Muscle of arm (tissue), 12 donors: Measurements from ENCODE around the gene PDE3B. TPM values are rescaled to one million over a fixed set of nuclear protein-coding genes. Genes with fewer than 3 reads are reported as not detected.
"Not testable (repeated sequence)": the region's sequence is repeated elsewhere in the genome, so short reads cannot be mapped to it uniquely, and the experiment has no call there.

Experiments
- DNase-seq: peaks from one replicate; pipeline ENCODE4 v3.0.0-alpha.2; 2013
- polyA plus RNA-seq, 12 donors: library from polyadenylated mRNA; unstranded; fragments of 120-200 nt; gene quantifications; one replicate each; pipeline ENCODE4 v1.2.1, GENCODE V29; 2013; ENCODE audit not compliant: insufficient read length in 12 of 12

The PDE3B gene
- polyA plus RNA-seq, 12 donors, result 1.3 to 5.6 (median 2.1) TPM; not detected in 1

DNA sequence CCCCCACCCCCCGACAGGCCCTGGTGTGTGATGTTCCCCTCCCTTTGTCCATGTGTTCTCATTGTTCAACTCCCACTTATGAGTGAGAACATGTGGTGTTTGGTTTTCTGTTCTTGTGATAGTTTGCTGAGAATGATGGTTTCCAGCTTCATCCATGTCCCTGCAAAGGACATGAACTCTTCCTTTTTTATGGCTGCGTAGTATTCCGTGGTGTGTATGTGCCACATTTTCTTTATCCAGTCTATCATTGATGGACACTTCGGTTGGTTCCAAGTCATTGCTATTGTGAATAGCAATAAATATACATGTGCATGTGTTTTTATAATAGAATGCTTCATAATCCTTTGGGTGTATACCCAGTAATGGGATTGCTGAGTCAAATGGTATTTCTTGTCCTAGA lies 152.4 kb downstream of the PDE3B start:
- not testable (repeated sequence) for DNase-seq

DNA sequence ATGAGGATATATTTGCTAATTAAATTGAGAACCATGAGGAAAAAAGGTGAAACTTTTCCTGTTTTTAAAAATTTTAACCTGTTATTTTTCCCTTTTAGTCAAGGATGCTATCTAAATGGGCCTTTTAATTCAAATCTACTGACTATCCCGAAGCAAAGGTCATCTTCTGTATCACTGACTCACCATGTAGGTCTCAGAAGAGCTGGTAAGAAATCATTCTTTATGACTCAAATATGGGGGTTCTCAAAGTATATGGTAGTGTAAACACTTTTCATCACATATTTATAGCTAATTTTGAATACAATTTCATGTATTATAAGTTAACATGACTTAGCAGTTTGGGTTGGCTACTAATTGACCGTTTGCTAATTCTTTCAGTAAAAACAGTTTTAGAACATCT lies 160.2 kb downstream of the PDE3B start:
- no peak for DNase-seq

DNA sequence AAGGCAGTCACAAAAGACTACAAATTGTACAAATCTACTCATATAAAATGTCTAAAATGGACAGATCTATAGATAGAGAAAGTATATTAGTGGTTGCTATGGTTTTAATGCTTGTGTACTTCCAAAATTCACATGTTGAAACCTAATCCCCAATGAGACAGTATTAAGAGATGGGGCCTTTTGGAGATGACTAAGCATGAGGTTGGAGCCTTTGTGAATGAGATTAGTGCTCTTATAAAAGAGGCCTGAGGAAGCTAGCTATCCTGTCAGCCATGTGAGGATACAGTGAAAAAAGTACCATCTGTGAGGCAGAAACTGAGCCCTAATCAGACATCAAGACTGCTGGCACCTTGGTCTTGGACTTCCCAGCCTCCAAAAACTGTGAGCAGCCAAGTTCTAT lies 165.9 kb downstream of the PDE3B start:
- DNase-seq, result no peak

DNA sequence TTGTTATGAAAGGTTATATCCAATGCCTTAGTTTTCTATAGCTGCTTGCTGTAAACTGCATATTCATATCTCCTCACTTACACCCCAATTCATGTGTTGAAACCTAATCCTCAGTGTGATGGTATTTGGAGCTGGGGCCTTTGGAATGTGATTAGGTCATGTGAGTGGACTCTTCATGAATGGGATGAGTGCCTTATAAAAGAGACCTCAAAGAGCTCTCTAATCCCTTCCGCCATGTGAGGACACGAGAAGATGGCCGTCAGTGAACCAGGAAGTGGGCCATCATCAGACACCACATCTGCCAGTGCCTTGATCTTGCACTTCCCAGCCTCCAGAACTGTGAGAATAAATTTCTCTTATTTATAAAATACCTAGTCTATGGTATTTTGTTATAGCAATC lies 169.2 kb downstream of the PDE3B start:
- no peak for DNase-seq

DNA sequence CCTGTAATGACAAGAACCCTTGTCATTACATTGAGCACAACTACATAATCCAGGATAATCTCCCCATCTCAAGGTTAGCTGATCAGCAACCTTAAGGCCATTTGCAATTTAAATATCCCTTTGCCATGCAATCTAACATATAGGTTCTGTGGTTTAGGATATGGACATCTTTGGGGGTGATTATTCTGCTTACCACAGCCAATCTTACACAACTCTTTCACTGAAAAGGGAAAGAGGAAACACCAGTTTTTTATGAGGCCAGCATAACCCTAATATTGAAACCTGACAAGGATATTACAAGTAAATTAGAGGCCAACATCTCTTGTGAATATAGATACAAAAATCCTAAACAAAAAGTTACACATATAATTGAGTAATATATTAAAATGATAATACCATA lies 169.9 kb downstream of the PDE3B start:
- DNase-seq, result no peak

DNA sequence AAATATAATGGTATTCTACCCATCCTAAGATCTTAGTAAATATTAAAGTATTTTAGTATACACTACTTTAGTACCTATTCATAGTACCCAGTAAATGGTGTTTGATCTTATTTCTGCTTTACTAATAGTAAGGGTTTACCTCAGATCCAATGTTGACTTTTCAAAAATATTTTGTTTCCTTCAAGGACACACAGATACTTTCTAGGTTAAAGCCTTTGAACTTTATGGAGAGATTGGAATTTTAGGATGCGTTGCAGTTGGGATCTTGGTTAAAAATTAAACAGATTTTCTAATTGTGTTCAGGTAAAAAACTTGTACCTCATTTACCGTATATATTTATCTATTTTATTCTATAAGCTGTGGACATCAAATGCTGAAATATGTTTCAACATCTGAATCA lies 175.2 kb downstream of the PDE3B start:
- no peak for DNase-seq

DNA sequence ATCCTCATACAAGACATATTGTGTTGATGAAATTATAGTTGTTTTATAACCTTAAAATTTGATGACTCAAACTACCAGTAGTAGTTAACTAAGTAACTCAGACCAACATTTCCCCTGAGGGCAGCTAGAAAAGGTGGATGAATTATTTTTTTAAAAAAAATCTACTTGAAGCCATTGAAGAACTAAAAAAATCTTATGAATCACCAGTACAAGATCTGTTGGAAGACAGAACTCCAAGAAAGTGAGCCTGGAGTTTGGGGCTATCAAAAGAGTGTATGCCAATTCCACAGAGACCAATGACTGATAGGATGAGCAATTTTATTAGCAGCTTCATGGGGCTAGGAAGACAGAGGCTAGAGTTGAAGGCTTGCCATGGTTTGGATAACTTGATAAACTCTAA lies 176.0 kb downstream of the PDE3B start:
- no peak for DNase-seq

DNA sequence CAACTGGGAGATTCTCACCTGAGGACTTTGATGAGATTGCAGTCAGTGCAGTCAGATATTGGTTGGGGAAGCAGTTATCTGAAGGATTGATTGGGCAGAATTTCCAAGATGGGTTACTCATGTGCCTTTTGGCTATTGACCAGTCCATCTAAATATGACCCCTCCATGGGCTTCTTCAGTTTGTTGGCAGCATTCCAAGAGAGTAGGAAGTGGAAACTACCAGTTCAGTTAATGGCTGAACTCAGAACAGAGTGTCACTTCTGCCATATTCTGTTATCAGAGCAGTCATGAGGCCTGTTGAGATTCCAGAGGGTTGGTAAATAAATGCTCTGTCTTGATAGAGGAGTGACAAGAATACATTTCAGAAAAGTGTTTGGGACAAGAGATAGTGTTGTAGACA lies 177.4 kb downstream of the PDE3B start:
- no peak for DNase-seq

DNA sequence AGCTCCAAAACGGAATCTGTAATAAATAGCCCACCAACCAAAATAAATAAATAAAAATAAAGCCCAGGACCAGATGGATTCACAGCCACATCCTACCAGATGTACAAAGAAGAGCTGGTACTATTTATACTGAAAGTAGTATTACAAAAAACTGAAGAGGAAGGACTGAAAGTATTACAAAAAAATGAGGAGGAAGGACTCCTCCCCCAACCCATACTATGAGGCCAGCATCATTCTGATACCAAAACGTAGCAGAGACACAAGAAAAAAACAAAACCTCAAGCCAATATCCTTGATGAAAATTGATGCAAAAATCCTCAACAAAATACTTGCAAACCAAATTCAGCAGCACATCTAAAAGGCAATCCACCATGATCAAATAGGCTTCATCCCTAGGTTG lies 183.0 kb downstream of the PDE3B start:
- no peak for DNase-seq

DNA sequence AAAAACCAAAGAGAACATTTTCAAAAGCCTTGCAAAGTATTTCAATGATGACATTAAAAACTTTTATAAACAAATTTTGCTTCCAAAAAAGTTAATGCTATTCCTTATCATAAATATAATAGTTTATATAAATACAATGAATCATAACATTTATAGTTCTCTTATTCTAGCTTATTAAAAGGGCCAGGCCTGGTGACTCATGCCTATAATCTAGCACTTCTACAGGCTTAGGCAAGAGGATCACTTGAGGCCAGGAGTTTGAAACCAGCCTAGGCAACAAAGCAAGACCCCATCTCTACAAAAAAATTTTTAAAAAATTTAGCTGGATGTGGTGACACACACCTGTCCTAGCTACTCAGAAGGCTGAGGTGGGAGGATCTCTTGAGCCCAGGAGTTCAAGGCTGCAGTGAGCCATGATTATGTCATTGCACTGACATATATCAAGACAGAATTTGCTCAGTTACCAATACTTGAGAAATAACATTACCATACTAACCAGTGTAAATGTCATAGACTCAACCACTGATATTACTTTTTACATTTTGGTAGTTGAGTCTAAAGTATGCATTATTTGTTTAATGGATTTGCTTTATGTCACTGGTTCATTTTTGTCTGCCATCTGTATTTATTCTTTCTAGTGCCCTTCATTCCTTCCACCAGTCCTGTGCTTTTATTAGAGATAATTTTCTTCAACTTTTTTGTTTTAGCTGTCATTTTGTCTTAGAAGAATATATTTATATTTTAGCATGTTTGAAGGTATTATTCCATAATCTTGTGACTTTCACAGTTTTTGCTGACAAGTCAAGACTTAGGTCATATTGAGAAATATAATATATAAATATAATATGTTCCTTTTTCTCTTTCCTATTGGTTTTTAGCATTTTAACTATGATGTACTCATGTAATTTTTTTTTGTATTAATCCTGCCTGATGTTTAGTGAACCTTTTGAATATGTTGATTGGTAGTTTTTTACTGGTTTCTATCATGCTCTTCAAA lies 192.2 kb downstream of the PDE3B start:
- no peak for DNase-seq

DNA sequence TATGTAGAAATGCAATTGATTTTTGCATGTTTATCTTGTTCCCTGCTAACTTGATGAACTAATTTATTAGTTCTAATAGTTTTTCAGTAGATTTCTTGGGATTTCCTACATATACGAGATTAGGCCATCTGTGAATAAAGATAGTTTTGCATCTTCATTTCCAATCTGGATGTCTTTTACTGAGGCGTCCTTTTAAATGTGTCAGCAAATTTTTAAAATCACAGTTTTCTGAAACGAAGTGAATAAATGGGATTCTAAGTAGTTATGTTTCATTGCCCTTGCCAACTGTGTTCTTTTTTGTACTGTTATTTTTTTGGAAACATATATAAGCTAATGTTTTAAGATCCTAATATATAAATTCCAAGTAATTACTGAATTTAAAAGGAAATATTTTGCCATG lies 198.4 kb downstream of the PDE3B start:
- no peak for DNase-seq

DNA sequence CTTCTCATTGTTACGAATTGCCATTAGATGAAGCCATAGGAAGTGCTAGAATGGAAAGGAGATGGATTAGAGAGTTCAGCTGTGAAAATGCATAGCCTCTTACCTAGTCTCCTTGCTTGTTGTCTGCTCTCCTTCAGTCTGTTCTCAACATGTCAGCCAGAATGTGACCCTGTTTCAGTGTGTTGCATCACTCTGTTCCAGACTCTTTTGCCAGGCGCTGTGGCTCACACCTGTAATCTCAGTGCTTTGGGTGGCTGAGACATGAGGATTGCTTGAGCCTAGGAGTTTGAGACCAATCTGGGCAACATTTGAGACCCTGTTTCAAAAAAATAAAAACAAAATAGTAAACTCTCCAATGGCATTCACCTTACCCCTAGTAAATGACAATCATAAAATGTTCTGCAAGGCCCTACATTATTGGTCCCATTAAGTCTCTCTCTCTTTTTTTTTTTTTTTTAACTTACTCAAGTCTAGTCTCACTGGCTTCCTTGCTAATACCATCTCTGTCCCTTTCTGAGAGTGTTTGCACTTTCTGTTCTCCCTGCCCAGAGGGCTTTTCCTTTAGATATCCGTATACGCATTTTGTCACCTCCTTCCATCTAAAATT lies 209.1 kb downstream of the PDE3B start:
- no peak for DNase-seq

DNA sequence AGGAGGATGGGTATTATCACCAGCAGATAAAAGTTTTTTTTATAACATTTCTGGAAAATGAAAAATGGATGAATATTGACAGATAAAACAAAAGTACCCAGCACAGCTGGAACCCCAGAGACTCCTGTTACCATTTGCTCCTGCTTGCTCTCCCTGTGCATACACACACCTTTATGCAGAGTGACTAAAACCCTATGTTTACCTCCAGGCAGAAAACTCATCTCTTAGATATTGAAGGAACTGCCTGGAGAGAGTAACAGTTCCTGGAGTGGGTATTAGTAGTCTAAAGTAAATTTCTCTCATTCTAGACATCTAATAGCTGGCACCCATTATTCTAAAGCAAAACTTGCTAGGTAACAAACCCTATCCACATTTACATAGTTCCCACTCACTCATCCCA lies 210.5 kb downstream of the PDE3B start:
- no peak for DNase-seq

DNA sequence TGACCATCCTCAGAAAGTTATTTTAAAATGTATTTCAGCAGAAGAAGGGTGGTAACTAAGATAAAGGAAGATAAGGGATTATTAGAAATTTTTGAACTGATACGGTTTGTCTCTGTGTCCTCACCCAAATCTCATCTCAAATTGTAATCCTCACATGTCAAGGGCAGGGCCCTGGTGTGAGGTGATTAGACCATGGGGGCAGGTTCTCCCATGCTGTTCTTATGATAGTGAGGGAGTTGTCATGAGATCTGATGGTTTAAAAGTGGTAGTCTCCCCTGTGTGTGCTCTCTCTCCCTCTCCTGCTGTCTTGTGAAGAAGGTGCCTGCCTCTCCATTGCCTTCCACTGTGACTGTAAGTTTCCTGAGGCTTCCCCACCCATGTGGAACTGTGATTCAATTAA lies 212.3 kb downstream of the PDE3B start:
- no peak for DNase-seq

DNA sequence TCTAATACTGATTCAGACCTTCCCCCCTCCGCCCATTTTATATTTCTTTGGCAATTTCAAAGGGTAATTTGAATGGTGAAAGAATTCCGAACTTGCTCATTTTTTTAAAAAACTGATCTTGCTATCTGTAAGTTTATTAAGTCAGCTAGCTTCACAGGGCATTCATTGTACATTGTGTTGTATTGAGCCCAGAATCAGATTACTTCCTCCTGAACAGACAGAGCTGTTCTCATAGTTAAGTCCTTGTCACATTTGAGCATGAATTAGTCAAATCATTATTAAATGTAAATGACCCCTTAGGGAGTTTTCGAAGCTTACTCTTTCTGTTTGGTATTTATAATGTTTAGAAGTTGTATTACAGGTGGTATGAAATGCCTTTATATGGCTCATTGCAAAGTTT lies 214.0 kb downstream of the PDE3B start:
- DNase-seq, result no peak

DNA sequence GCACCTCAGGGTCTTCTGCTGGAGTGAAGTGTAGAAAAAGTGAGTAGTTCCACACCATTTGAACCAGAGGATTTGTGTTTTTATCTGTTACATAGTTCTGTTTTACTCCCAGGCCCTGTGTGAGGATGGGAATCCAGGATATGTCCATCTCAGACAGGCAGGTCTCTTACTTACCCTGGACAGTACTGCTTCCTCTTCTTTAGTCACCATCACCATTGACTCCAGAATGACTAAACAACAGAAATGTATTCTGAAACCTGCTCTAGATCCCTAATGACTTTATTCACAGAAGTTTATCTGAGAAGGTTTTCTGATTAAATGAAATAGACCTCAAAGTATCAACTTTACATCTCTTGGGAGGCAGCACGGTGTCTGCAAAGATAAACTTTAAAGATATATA lies 214.8 kb downstream of the PDE3B start:
- no peak for DNase-seq

DNA sequence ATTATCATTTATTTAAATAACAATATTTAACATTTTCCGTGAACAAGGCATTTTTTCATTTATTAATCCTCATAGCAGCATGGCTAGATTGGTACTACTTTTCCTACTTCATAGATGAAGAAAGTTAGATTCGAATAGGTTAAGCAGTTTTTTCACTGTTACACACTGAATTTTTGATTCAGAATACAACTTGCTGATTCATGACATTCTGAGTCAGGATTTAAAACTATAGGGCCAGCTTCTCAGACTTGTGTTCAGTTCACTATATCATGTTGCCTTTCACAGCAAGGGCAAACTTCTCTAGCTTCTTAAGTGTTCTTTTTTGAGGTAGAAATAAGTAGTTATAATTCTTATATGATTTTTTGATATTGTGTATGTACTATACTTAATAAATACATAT lies 216.9 kb downstream of the PDE3B start:
- no peak for DNase-seq

DNA sequence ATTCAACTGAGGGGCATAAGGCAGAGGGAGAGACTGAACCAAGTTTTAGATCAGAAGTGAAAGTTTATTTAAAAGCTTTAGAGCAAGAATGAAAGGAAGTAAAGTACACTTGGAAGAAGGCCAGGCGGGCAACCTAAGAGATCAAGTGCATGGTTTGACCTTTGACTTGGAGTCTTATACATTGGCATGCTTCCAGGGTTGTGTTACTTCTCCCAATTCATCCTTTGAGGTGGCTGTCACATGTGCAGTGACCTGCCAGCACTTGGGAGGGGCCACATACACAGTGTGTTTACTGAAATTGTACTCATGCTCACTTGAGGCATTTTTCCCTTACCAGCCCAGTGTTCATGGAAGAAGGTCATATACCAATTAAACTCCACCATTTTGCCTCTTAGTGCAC lies 218.1 kb downstream of the PDE3B start:
- no peak for DNase-seq

DNA sequence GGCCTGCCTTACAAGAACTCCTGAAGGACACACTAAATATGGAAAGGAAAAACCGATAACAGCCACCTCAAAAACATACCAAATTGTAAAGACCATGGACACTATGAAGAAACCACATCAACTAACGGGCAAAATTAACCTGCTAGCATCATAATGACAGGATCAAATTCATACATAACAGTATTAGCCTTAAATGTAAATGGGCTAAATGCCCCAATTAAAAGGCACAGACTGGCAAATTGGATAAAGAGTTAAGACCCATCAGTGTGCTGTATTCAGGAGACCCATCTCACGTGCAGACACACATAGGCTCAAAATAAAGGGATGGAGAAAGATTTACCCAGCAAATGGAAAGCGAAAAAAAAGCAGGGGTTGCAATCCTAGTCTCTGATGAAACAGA lies 220.2 kb downstream of the PDE3B start:
- DNase-seq, result not testable (repeated sequence)

DNA sequence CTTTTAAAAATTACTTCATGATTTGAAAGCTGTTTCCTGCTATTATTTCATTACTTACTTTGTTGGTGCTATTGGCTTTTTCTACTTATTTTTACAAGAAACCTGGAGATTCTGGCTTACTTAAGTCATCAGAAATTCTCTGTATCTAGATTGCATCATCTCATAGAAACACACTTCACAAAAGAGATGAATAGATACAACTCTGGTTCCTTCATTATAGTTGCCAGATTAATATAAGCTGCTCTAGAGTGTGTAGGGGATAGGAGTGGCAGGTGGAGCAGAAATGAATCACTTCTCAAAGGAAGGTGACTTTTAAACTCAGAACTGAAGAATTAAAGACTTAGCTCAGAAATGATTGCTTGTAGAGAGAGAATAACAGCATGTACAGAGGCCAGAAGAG lies 228.4 kb downstream of the PDE3B start:
- DNase-seq, result no peak

DNA sequence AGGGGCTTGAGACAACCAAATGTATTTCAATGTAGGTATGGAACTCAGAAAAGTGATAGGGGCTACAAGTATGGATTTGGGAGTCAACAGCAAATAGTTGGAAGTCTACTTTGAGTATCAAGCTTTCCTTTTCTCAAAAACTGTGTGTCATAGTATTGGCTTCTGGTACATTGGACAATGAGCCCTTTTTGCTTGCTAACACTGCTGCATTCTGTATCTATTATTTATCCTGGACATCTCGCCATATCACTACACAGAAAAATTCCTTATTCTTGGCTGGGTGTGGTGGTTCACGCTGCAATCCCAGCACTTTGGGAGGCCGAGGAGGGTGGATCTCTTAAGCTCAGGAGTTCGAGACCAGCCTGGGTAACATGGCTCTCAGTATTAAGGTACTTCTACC lies 230.0 kb downstream of the PDE3B start:
- DNase-seq, result no peak

DNA sequence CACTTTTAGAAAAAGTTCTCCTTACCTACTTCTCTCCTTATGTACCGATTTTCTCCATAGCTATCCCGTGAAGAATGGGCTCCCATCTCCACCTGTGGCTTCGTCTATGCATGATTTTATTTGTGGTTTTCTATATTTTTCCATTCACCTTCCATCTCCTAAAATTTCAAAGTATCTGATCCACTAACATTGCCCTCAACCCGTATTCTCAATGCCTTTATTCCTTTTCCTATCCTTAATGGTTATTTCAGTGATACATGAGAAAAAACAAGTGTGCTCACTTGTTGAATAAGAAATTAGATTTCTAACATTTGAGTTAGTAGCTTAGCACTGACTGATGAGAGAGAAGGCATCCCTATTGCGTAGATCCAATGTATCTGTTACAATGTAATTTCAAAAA lies 231.6 kb downstream of the PDE3B start:
- DNase-seq, result no peak

DNA sequence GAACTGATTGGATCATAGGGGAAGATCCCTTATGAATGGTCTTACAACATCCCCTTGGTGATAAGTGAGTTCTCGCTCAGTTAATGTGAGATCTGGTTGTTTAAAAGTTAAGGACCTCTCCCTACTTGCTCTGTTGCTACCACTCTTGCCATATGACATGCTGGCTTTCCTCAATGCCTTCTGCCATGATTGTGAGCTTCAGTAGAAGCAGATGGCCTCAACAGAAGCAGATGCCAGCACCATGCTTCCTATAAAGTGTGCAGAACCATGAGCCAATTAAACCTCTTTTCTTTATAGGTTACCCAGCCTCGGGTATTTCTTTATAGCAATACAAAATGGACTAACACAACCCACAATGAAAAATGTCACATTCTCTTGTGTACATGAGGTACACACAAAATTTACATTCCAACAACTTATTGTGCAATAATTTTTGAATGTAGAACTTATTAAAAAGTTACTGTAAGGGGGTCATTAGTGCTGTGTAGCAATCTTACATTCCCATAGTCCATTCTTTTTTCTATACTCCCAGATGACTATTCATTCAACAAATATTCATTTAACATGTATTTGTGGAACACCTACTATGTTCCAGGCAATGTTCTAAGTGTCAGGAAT lies 238.1 kb downstream of the PDE3B start:
- DNase-seq, result no peak
